ENCODE measurements around the gene SLC39A11.
"Not testable (repeated sequence)": the region's sequence is repeated elsewhere in the genome, so short reads cannot be mapped to it uniquely, and the experiment has no call there.

Gene SLC39A11

GRCh38 chr17:72921347-72922054, 171.0 kb downstream of the SLC39A11 start:
- no peak overlapping the region for H3K9ac ChIP-seq (ENCODE audit: low read length)
- no peaks in the 10 kb centered on the region for H3K36me3 ChIP-seq (ENCODE audit: insufficient read depth, low read length)
- H3K27me3 ChIP-seq (ENCODE audit: control insufficient read depth in 1 of 2, insufficient read depth in 2 of 2, low read length in 2 of 2) = no peaks in the 10 kb centered on the region
- H3K9me3 ChIP-seq (ENCODE audit: low read length) = no peaks in the 10 kb centered on the region
- no peaks in the 10 kb centered on the region for H3K4me1 ChIP-seq (ENCODE audit: insufficient read depth, low read length)
- no peak overlapping the region for H3K4me3 ChIP-seq (ENCODE audit: low read depth in 1 of 2, low read length in 2 of 2)
- H3K27ac ChIP-seq (ENCODE audit: low read depth, low read length) = no peak overlapping the region

GRCh38 chr17:72920513-72920912, 172.0 kb downstream of the SLC39A11 start:
- no peak overlapping the region for H3K9ac ChIP-seq (ENCODE audit: low read length)
- H3K27me3 ChIP-seq (ENCODE audit: control insufficient read depth in 1 of 2, insufficient read depth in 2 of 2, low read length in 2 of 2) = no peaks in the 10 kb centered on the region
- H3K4me3 ChIP-seq (ENCODE audit: low read depth in 1 of 2, low read length in 2 of 2) = no peak overlapping the region
- H3K4me1 ChIP-seq (ENCODE audit: insufficient read depth, low read length) = no peaks in the 10 kb centered on the region
- no peaks in the 10 kb centered on the region for H3K36me3 ChIP-seq (ENCODE audit: insufficient read depth, low read length)
- H3K9me3 ChIP-seq (ENCODE audit: low read length) = no peaks in the 10 kb centered on the region
- H3K27ac ChIP-seq (ENCODE audit: low read depth, low read length) = no peak overlapping the region

GRCh38 chr17:72916991-72917390, 175.5 kb downstream of the SLC39A11 start:
- H3K4me1 ChIP-seq (ENCODE audit: insufficient read depth, low read length) = no peaks in the 10 kb centered on the region
- H3K9ac ChIP-seq (ENCODE audit: low read length) = no peak overlapping the region
- no peak overlapping the region for H3K27ac ChIP-seq (ENCODE audit: low read depth, low read length)
- H3K27me3 ChIP-seq (ENCODE audit: control insufficient read depth in 1 of 2, insufficient read depth in 2 of 2, low read length in 2 of 2) = no peaks in the 10 kb centered on the region
- H3K4me3 ChIP-seq (ENCODE audit: low read depth in 1 of 2, low read length in 2 of 2) = no peak overlapping the region
- no peaks in the 10 kb centered on the region for H3K9me3 ChIP-seq (ENCODE audit: low read length)
- no peaks in the 10 kb centered on the region for H3K36me3 ChIP-seq (ENCODE audit: insufficient read depth, low read length)

- H3K4me3 ChIP-seq (ENCODE audit: low read depth in 1 of 2, low read length in 2 of 2) = no peak overlapping the region
- H3K9ac ChIP-seq (ENCODE audit: low read length) = no peak overlapping the region
- no peaks in the 10 kb centered on the region for H3K36me3 ChIP-seq (ENCODE audit: insufficient read depth, low read length)
- no peaks in the 10 kb centered on the region for H3K9me3 ChIP-seq (ENCODE audit: low read length)
- H3K4me1 ChIP-seq (ENCODE audit: insufficient read depth, low read length) = no peaks in the 10 kb centered on the region
- no peak overlapping the region for H3K27ac ChIP-seq (ENCODE audit: low read depth, low read length)
- no peaks in the 10 kb centered on the region for H3K27me3 ChIP-seq (ENCODE audit: control insufficient read depth in 1 of 2, insufficient read depth in 2 of 2, low read length in 2 of 2)
Measured at GRCh38 chr17:72915625-72916081, 176.8 kb downstream of the SLC39A11 start.

GRCh38 chr17:72913142-72913682, 179.3 kb downstream of the SLC39A11 start:
- H3K27ac ChIP-seq (ENCODE audit: low read depth, low read length) = no peak overlapping the region
- H3K4me3 ChIP-seq (ENCODE audit: low read depth in 1 of 2, low read length in 2 of 2) = no peak overlapping the region
- no peaks in the 10 kb centered on the region for H3K27me3 ChIP-seq (ENCODE audit: control insufficient read depth in 1 of 2, insufficient read depth in 2 of 2, low read length in 2 of 2)
- no peaks in the 10 kb centered on the region for H3K36me3 ChIP-seq (ENCODE audit: insufficient read depth, low read length)
- no peaks in the 10 kb centered on the region for H3K9me3 ChIP-seq (ENCODE audit: low read length)
- H3K4me1 ChIP-seq (ENCODE audit: insufficient read depth, low read length) = no peaks in the 10 kb centered on the region
- no peak overlapping the region for H3K9ac ChIP-seq (ENCODE audit: low read length)

- Histone ChIP-seq H3K27me3 (ENCODE audit: control insufficient read depth in 1 of 2, insufficient read depth in 2 of 2, low read length in 2 of 2) (no peaks in the 10 kb centered on the region), H3K4me1 (ENCODE audit: insufficient read depth, low read length) (no peaks in the 10 kb centered on the region), H3K36me3 (ENCODE audit: insufficient read depth, low read length) (no peaks in the 10 kb centered on the region), H3K9ac (ENCODE audit: low read length) (no peak overlapping the region), H3K4me3 (ENCODE audit: low read depth in 1 of 2, low read length in 2 of 2) (no peak overlapping the region), H3K27ac (ENCODE audit: low read depth, low read length) (no peak overlapping the region), H3K9me3 (ENCODE audit: low read length) (no peaks in the 10 kb centered on the region)
Measured at GRCh38 chr17:72906306-72906705, 186.2 kb downstream of the SLC39A11 start.

GRCh38 chr17:72903522-72903921, 189.0 kb downstream of the SLC39A11 start:
- H3K27ac ChIP-seq (ENCODE audit: low read depth, low read length) = no peak overlapping the region
- H3K36me3 ChIP-seq (ENCODE audit: insufficient read depth, low read length) = no peaks in the 10 kb centered on the region
- no peak overlapping the region for H3K4me3 ChIP-seq (ENCODE audit: low read depth in 1 of 2, low read length in 2 of 2)
- H3K4me1 ChIP-seq (ENCODE audit: insufficient read depth, low read length) = no peaks in the 10 kb centered on the region
- no peaks in the 10 kb centered on the region for H3K27me3 ChIP-seq (ENCODE audit: control insufficient read depth in 1 of 2, insufficient read depth in 2 of 2, low read length in 2 of 2)
- no peaks in the 10 kb centered on the region for H3K9me3 ChIP-seq (ENCODE audit: low read length)
- no peak overlapping the region for H3K9ac ChIP-seq (ENCODE audit: low read length)

- Histone ChIP-seq H3K27ac (ENCODE audit: low read depth, low read length) (no peak overlapping the region), H3K9me3 (ENCODE audit: low read length) (no peaks in the 10 kb centered on the region), H3K36me3 (ENCODE audit: insufficient read depth, low read length) (no peaks in the 10 kb centered on the region), H3K4me1 (ENCODE audit: insufficient read depth, low read length) (no peaks in the 10 kb centered on the region), H3K9ac (ENCODE audit: low read length) (no peak overlapping the region), H3K27me3 (ENCODE audit: control insufficient read depth in 1 of 2, insufficient read depth in 2 of 2, low read length in 2 of 2) (no peaks in the 10 kb centered on the region), H3K4me3 (ENCODE audit: low read depth in 1 of 2, low read length in 2 of 2) (no peak overlapping the region)
Measured at GRCh38 chr17:72901657-72902056, 190.8 kb downstream of the SLC39A11 start.

- Histone ChIP-seq H3K9me3 (ENCODE audit: low read length) (no peaks in the 10 kb centered on the region), H3K27me3 (ENCODE audit: control insufficient read depth in 1 of 2, insufficient read depth in 2 of 2, low read length in 2 of 2) (no peaks in the 10 kb centered on the region), H3K4me3 (ENCODE audit: low read depth in 1 of 2, low read length in 2 of 2) (no peak overlapping the region), H3K36me3 (ENCODE audit: insufficient read depth, low read length) (no peaks in the 10 kb centered on the region), H3K27ac (ENCODE audit: low read depth, low read length) (no peak overlapping the region), H3K9ac (ENCODE audit: low read length) (no peak overlapping the region), H3K4me1 (ENCODE audit: insufficient read depth, low read length) (no peaks in the 10 kb centered on the region)
Measured at GRCh38 chr17:72901083-72901482, 191.4 kb downstream of the SLC39A11 start.

- Histone ChIP-seq H3K4me3 (ENCODE audit: low read depth in 1 of 2, low read length in 2 of 2) (no peak overlapping the region), H3K9ac (ENCODE audit: low read length) (no peak overlapping the region)
Measured at GRCh38 chr17:72900654-72900971, 191.9 kb downstream of the SLC39A11 start.

GRCh38 chr17:72898725-72899124, 193.8 kb downstream of the SLC39A11 start:
- H3K27me3 ChIP-seq (ENCODE audit: control insufficient read depth in 1 of 2, insufficient read depth in 2 of 2, low read length in 2 of 2) = no peaks in the 10 kb centered on the region

More at GRCh38 chr17:72900654-72900971, 191.9 kb downstream of the SLC39A11 start:
- Histone ChIP-seq H3K27me3 (ENCODE audit: control insufficient read depth in 1 of 2, insufficient read depth in 2 of 2, low read length in 2 of 2) (no peaks in the 10 kb centered on the region), H3K9me3 (ENCODE audit: low read length) (no peaks in the 10 kb centered on the region), H3K36me3 (ENCODE audit: insufficient read depth, low read length) (no peaks in the 10 kb centered on the region), H3K4me1 (ENCODE audit: insufficient read depth, low read length) (no peaks in the 10 kb centered on the region), H3K27ac (ENCODE audit: low read depth, low read length) (no peak overlapping the region)

GRCh38 chr17:72896288-72896687, 196.2 kb downstream of the SLC39A11 start:
- not testable (repeated sequence) for H3K27me3 ChIP-seq (ENCODE audit: control insufficient read depth in 1 of 2, insufficient read depth in 2 of 2, low read length in 2 of 2); H3K36me3 ChIP-seq (ENCODE audit: insufficient read depth, low read length); H3K9ac ChIP-seq (ENCODE audit: low read length); H3K27ac ChIP-seq (ENCODE audit: low read depth, low read length); H3K4me3 ChIP-seq (ENCODE audit: low read depth in 1 of 2, low read length in 2 of 2); H3K9me3 ChIP-seq (ENCODE audit: low read length); H3K4me1 ChIP-seq (ENCODE audit: insufficient read depth, low read length)

More at GRCh38 chr17:72898725-72899124, 193.8 kb downstream of the SLC39A11 start:
- no peaks in the 10 kb centered on the region for H3K36me3 ChIP-seq (ENCODE audit: insufficient read depth, low read length)
- H3K9me3 ChIP-seq (ENCODE audit: low read length) = no peaks in the 10 kb centered on the region
- no peaks in the 10 kb centered on the region for H3K4me1 ChIP-seq (ENCODE audit: insufficient read depth, low read length)
- H3K27ac ChIP-seq (ENCODE audit: low read depth, low read length) = no peak overlapping the region
- no peak overlapping the region for H3K4me3 ChIP-seq (ENCODE audit: low read depth in 1 of 2, low read length in 2 of 2)
- H3K9ac ChIP-seq (ENCODE audit: low read length) = no peak overlapping the region

Measured in muscle layer of colon (tissue), 2 donors.